K562 (cell line): ENCODE results near the gene RRBP1. TPM values are rescaled to one million over a fixed set of nuclear protein-coding genes. Genes with fewer than 3 reads are reported as not detected.

ENCODE experiments used
- ATAC-seq: fragments of 200-7000 bp; cut with Tn5 transposase; 3 replicates; pipeline ENCODE4 v1.9.1; 2020; ENCODE audit warnings: moderate library complexity
- BruUV-seq: library from RNA; stranded (reverse); fragments of 400-500 nt; replicated peaks from 2 replicates; lab custom pipeline; 2021; lab: Mats Ljungman, UMichigan
- CTCF ChIA-PET: fragments of 300-600 bp; formaldehyde crosslinking; extraction: SDS; loops from one replicate; lab custom pipeline; 2021; ENCODE audit warnings: low intra/inter-chr PET ratio; lab: Yijun Ruan, JAX
- POLR2A ChIA-PET: fragments of 300-600, 350-650 bp; sonication (Branson Sonifier 250); formaldehyde crosslinking; extraction: SDS; loops from one replicate; lab custom pipeline; 2021; ENCODE audit warnings: antibody characterized with exemption, inconsistent platforms; lab: Yijun Ruan, JAX
- DNase-seq, 4 experiments: peaks; one replicate each; pipeline versions ENCODE4 v3.0.0 to v3.0.0-alpha.2; 2011 to 2018; ENCODE audit warnings: low spot score in 3 of 4, mixed read lengths in 3 of 4; ENCODE audit errors: extremely low read depth in 1 of 4
- FAIRE-seq: peaks from 2 replicates; lab custom pipeline; 2011; peaks lifted over from hg19 to GRCh38; lab: Jason Lieb, UNC
- H2AFZ ChIP-seq: 2 replicates; pipeline ENCODE4 v1.6.0; 2011; ENCODE audit warnings: low read depth, low read length, control low read depth, inconsistent platforms
- H3K27ac ChIP-seq: fragments of 200-600 bp; 3 replicates; pipeline ENCODE4 v1.8.0; 2011; ENCODE audit warnings: low read depth, mild to moderate bottlenecking, control low read depth, inconsistent platforms, low read length, moderate library complexity, mixed read lengths; ENCODE audit errors: extremely low read depth
- H3K27me3 ChIP-seq, 2 experiments: fragments of 300-600 bp in 1 of 2; 2 replicates in 1 of 2; 3 replicates in 1 of 2; pipeline versions ENCODE4 v1.6.0 to v1.8.0; 2011; ENCODE audit warnings: inconsistent platforms in 2 of 2, low read length in 2 of 2, mild to moderate bottlenecking in 1 of 2, mixed read lengths in 1 of 2, moderate library complexity in 1 of 2; ENCODE audit not compliant: control insufficient read depth in 2 of 2, insufficient read depth in 2 of 2
- H3K36me3 ChIP-seq: fragments of 300-600 bp; 3 replicates; pipeline ENCODE4 v1.8.0; 2011; ENCODE audit warnings: mild to moderate bottlenecking, low read length, inconsistent platforms; ENCODE audit not compliant: control insufficient read depth, insufficient read depth
- H3K4me1 ChIP-seq, 2 experiments: fragments of 200-600 bp in 1 of 2; replicated peaks in 1 of 2; 2 replicates in 1 of 2; 3 replicates in 1 of 2; pipeline versions ENCODE4 v1.5.1 to v1.8.0; 2011; ENCODE audit warnings: inconsistent platforms in 2 of 2, low read length in 2 of 2, mild to moderate bottlenecking in 1 of 2, mixed read lengths in 1 of 2, moderate library complexity in 1 of 2; ENCODE audit not compliant: control insufficient read depth in 2 of 2, insufficient read depth in 2 of 2
- H3K4me2 ChIP-seq: 2 replicates; pipeline ENCODE4 v1.6.1; 2011; ENCODE audit warnings: low read length, control low read depth, inconsistent platforms, mixed read lengths; ENCODE audit not compliant: insufficient read depth
- H3K4me3 ChIP-seq: fragments of 200-600 bp; sonication (generic), shearing (Covaris generic); 2 replicates; pipeline ENCODE4 v1.5.1; 2016; ENCODE audit warnings: control low read depth, inconsistent platforms
- H3K79me2 ChIP-seq: fragments of 200-600 bp; 3 replicates; pipeline ENCODE4 v1.8.0; 2011; ENCODE audit warnings: low read length, inconsistent platforms; ENCODE audit not compliant: control insufficient read depth, insufficient read depth
- H3K9ac ChIP-seq, 2 experiments: 2 replicates each; pipeline versions ENCODE4 v1.6.0 to v1.6.1; 2011; ENCODE audit warnings: low read depth in 2 of 2, low read length in 2 of 2, control low read depth in 1 of 2, inconsistent platforms in 1 of 2, mild to moderate bottlenecking in 1 of 2, mixed read lengths in 1 of 2; ENCODE audit not compliant: insufficient read depth in 1 of 2
- H3K9me1 ChIP-seq: one replicate; pipeline ENCODE4 v1.6.0; 2011; ENCODE audit warnings: inconsistent platforms, mild to moderate bottlenecking, low read length, moderate library complexity; ENCODE audit not compliant: control insufficient read depth, insufficient read depth
- H3K9me3 ChIP-seq: replicated peaks from 2 replicates; pipeline ENCODE4 v1.5.1; 2011; ENCODE audit warnings: low read depth, low read length, inconsistent platforms; ENCODE audit not compliant: control insufficient read depth, insufficient read depth
- H4K20me1 ChIP-seq: replicated peaks from 2 replicates; pipeline ENCODE4 v1.6.1; 2011; ENCODE audit warnings: low read length, inconsistent platforms, mixed read lengths; ENCODE audit not compliant: control insufficient read depth, insufficient read depth
- GTF2E2 ChIP-seq: fragments of 200-800 bp; sonication (Bioruptor generic); IDR thresholded peaks from 2 replicates; pipeline ENCODE4 v1.6.1; 2016; ENCODE audit warnings: missing genetic modification characterization, missing compliant biosample characterization
- HDAC3 ChIP-seq: fragments of 450-650 bp; IDR thresholded peaks from 2 replicates; pipeline ENCODE4 v1.6.1; 2018; ENCODE audit warnings: borderline replicate concordance, mild to moderate bottlenecking, moderate library complexity; ENCODE audit not compliant: partially characterized antibody
- KLF16 ChIP-seq: IDR thresholded peaks from 2 replicates; pipeline ENCODE4 v1.6.1; 2016; ENCODE audit warnings: antibody characterized with exemption
- NR2C2 ChIP-seq, 2 experiments: fragments of 200-800 bp in 1 of 2; sonication (Bioruptor generic) in 1 of 2; sonication (generic) in 1 of 2; formaldehyde crosslinking in 1 of 2; IDR thresholded peaks; 2 replicates each; pipeline versions ENCODE4 v1.6.1 to v1.8.0; 2016 to 2022; ENCODE audit warnings: mild to moderate bottlenecking in 1 of 2, missing compliant biosample characterization in 1 of 2, missing genetic modification characterization in 1 of 2, missing genetic modification reagents in 1 of 2
- WGBS: fragments of 100-300 bp; shearing (Covaris generic); methylation state at CpG from one replicate; pipeline ENCODE4 v1.1.6; 2016; ENCODE audit warnings: low coverage, mixed read lengths; ENCODE audit not compliant: insufficient coverage; ENCODE audit errors: missing lambda C conversion rate; 5-methylcytosine and 5-hydroxymethylcytosine counted together
- in situ Hi-C: fragments of 300-500 bp; cut with MboI; formaldehyde crosslinking; loops from 4 replicates; pipeline ENCODE4 v1.15.0; 2018; ENCODE audit warnings: inconsistent platforms, mixed read lengths
- intact Hi-C: fragments of 100-400 bp; cut with micrococcal nuclease; formaldehyde crosslinking; loops from 2 replicates; pipeline ENCODE4 v1.14.2; 2022
- polyA plus RNA-seq, 8 experiments: library from polyadenylated mRNA; depleted of rRNA in 4 of 8; stranded (reverse) in 5 of 8; unstranded in 3 of 8; fragments of >200 nt; fragmentation: Nextera tagmentation in 2 of 8; fragmentation: Illumina TruSeq in 1 of 8; extraction: Ambion mirVana in 2 of 8; extraction: Trizol in 1 of 8; gene quantifications; 2 replicates each; pipeline versions ENCODE4 v1.2.1 to v1.2.3, GENCODE V29; 2011 to 2014; ENCODE audit warnings: inconsistent platforms in 1 of 8, missing spikeins in 1 of 8
- total RNA-seq, 7 experiments: library from RNA; depleted of rRNA in 6 of 7; stranded (reverse); fragments of >200 nt in 6 of 7; fragmentation: Illumina TruSeq in 2 of 7; extraction: Trizol in 2 of 7; gene quantifications; 2 replicates each; pipeline versions ENCODE4 v1.2.1 to v1.2.3, GENCODE V29; 2011 to 2021; ENCODE audit warnings: low replicate concordance in 1 of 7
- TF ChIP-seq, protein P1 (sequence below): IDR thresholded peaks from 2 replicates; pipeline ENCODE4 v1.6.1; 2012; ENCODE audit warnings: low read depth, low read length, improper control_type of control experiment, borderline replicate concordance
- TF ChIP-seq, protein P2 (sequence below): fragments of 450-650 bp; conservative IDR thresholded peaks from 2 replicates; pipeline ENCODE4 v1.6.1; 2016; ENCODE audit warnings: missing genetic modification characterization, low read depth, mild to moderate bottlenecking, control low read depth, missing compliant biosample characterization

The RRBP1 gene
- total and polyA plus RNA-seq, 9 of the 15 experiments (the other 6 are each of a cell fraction or from before 2014, with no cell fraction given) = 0.84 to 32.0 (median 17.6) TPM

DNA sequence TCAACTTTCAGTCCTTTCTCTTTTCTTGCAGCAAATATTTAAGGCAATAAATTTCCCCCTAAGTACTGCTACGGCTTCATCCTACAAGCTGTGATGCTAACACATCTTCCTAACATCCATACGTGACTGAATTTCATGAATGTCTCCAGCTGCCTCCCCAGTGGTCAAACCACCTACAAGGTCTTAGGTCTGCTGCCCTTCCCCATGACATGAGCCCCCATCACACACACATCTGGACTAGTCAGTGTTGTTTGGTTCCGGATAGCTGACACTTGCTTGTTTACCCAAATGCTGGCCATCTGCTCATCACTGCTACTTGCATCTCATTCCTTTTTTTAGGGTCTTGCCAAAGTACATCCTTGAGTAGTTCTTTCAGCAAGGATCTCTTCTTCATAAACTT, 14.6 kb downstream of the RRBP1 start:
- H3K79me2 ChIP-seq = peaks cover 36% of the 10 kb centered on the region

More for the DNA sequence above, 14.6 kb downstream of the RRBP1 start:
- BruUV-seq = no TSS peak
- no peak overlapping the region for H2AFZ ChIP-seq
- no peaks in the 10 kb centered on the region for H3K9me3 ChIP-seq
- no peak for FAIRE-seq
- no peak for DNase-seq
- 0 out of 2 replicates have a peak, but pooled peaks cover 2% of the 10 kb centered on the region for H4K20me1 ChIP-seq
- H3K9me1 ChIP-seq = no peaks in the 10 kb centered on the region
- H3K4me1 ChIP-seq = no peaks in the 10 kb centered on the region; a peak in 3 of 5 replicates
- 80% methylated on average over 3 of the region's 3 CpGs for WGBS
- no peak overlapping the region for H3K4me3 ChIP-seq
- no peak overlapping the region for H3K9ac ChIP-seq
- ChIA-PET POLR2A (interaction anchor here (0.7 to 2.0 kb wide), 4 partner anchors 9 to 15 kb away, joined by 3 to 7 read pairs (median 4); partner anchors contain the start of gene RRBP1), CTCF (no interaction called here)
- no peaks in the 10 kb centered on the region for H3K27me3 ChIP-seq
- no peak for TF ChIP-seq HDAC3
- TF ChIP-seq NR2C2 (CRISPR knock-in tag; IDR thresholded peaks at IDR 0.05) = no peak
- no peak for TF ChIP-seq NR2C2 (tag; IDR thresholded peaks at IDR 0.05)
- TF ChIP-seq KLF16 = no peak
- TF ChIP-seq GTF2E2 (tag) = no peak
- TF ChIP-seq, protein P1, sequence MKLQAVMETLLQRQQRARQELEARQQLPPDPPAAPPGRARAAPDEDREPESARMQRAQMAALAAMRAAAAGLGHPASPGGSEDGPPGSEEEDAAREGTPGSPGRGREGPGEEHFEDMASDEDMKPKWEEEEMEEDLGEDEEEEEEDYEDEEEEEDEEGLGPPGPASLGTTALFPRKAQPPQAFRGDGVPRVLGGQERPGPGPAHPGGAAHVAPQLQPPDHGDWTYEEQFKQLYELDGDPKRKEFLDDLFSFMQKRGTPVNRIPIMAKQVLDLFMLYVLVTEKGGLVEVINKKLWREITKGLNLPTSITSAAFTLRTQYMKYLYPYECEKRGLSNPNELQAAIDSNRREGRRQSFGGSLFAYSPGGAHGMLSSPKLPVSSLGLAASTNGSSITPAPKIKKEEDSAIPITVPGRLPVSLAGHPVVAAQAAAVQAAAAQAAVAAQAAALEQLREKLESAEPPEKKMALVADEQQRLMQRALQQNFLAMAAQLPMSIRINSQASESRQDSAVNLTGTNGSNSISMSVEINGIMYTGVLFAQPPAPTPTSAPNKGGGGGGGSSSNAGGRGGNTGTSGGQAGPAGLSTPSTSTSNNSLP = no peak
- TF ChIP-seq, protein P2, sequence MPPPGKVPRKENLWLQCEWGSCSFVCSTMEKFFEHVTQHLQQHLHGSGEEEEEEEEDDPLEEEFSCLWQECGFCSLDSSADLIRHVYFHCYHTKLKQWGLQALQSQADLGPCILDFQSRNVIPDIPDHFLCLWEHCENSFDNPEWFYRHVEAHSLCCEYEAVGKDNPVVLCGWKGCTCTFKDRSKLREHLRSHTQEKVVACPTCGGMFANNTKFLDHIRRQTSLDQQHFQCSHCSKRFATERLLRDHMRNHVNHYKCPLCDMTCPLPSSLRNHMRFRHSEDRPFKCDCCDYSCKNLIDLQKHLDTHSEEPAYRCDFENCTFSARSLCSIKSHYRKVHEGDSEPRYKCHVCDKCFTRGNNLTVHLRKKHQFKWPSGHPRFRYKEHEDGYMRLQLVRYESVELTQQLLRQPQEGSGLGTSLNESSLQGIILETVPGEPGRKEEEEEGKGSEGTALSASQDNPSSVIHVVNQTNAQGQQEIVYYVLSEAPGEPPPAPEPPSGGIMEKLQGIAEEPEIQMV (tag) = no peak
- H3K27ac ChIP-seq = no peak overlapping the region
- intact Hi-C loops (no loop called here), in situ Hi-C loops (no loop called here)
- H3K4me2 ChIP-seq = no peak overlapping the region
- H3K36me3 ChIP-seq = peaks cover 7% of the 10 kb centered on the region; the same call in 1 of the 3 replicates
- ATAC-seq = no peak
